GM23338 (cell line): ENCODE measurements around the gene RNF141. TPM values are rescaled to one million over a fixed set of nuclear protein-coding genes. Genes with fewer than 3 reads are reported as not detected.

ENCODE experiments used
- ATAC-seq: fragments of 200-7000 bp; cut with Tn5 transposase; 3 replicates; pipeline ENCODE4 v1.9.1; 2020
- DNase-seq: peaks from one replicate; pipeline ENCODE4 v3.0.0-alpha.2; 2015; ENCODE audit warnings: low spot score
- H2AFZ ChIP-seq: fragments of 200-600 bp; sonication (generic); 2 replicates; pipeline ENCODE4 v1.8.0; 2016; ENCODE audit warnings: antibody characterized with exemption, mild to moderate bottlenecking, moderate library complexity
- H3F3A ChIP-seq: fragments of 200-600 bp; sonication (generic); replicated peaks from 2 replicates; pipeline ENCODE4 v1.8.0; 2017; ENCODE audit warnings: antibody characterized with exemption, mixed run types, low read depth
- H3K27ac ChIP-seq: fragments of 200-600 bp; sonication (generic); 2 replicates; pipeline ENCODE4 v1.6.1; 2016; ENCODE audit warnings: low read depth
- H3K27me3 ChIP-seq: fragments of 200-600 bp; sonication (generic); 2 replicates; pipeline ENCODE4 v1.8.0; 2016; ENCODE audit warnings: mild to moderate bottlenecking, mixed run types, moderate library complexity; ENCODE audit not compliant: insufficient read depth
- H3K36me3 ChIP-seq: fragments of 200-600 bp; sonication (generic); 2 replicates; pipeline ENCODE4 v1.8.0; 2016; ENCODE audit warnings: mild to moderate bottlenecking; ENCODE audit not compliant: insufficient read depth
- H3K4me1 ChIP-seq: fragments of 200-600 bp; sonication (generic); 2 replicates; pipeline ENCODE4 v1.8.0; 2016; ENCODE audit warnings: mild to moderate bottlenecking, moderate library complexity; ENCODE audit not compliant: insufficient read depth
- H3K4me2 ChIP-seq: fragments of 200-600 bp; sonication (generic); 2 replicates; pipeline ENCODE4 v1.7.1; 2017; ENCODE audit warnings: mixed run types
- H3K4me3 ChIP-seq: fragments of 200-600 bp; sonication (generic); 2 replicates; pipeline ENCODE4 v1.6.1; 2016; ENCODE audit warnings: mixed run types
- H3K79me2 ChIP-seq: fragments of 200-600 bp; sonication (generic); replicated peaks from 2 replicates; pipeline ENCODE4 v1.8.0; 2017; ENCODE audit warnings: mild to moderate bottlenecking; ENCODE audit not compliant: insufficient read depth
- H3K9me2 ChIP-seq: fragments of 200-600 bp; sonication (generic); 2 replicates; pipeline ENCODE4 v1.8.0; 2017; ENCODE audit not compliant: insufficient read depth
- H4K20me1 ChIP-seq: fragments of 200-600 bp; sonication (generic); replicated peaks from 2 replicates; pipeline ENCODE4 v1.8.0; 2017; ENCODE audit warnings: mild to moderate bottlenecking; ENCODE audit not compliant: insufficient read depth
- H3K27ac Mint-ChIP-seq: 2 replicates; pipeline ENCODE4 v1.8.0; 2020; ENCODE audit warnings: inconsistent platforms, mild to moderate bottlenecking, moderate library complexity, mixed read lengths
- H3K27me3 Mint-ChIP-seq: 3 replicates; pipeline ENCODE4 v1.8.0; 2022; ENCODE audit warnings: low read depth, mild to moderate bottlenecking, moderate library complexity, mixed read lengths, inconsistent platforms; ENCODE audit not compliant: insufficient read depth, poor library complexity
- H3K36me3 Mint-ChIP-seq: 3 replicates; pipeline ENCODE4 v1.8.0; 2021; ENCODE audit warnings: low read depth, mild to moderate bottlenecking, inconsistent platforms, moderate library complexity, mixed read lengths
- H3K4me1 Mint-ChIP-seq: 3 replicates; pipeline ENCODE4 v1.8.0; 2020; ENCODE audit warnings: mild to moderate bottlenecking, inconsistent platforms, mixed read lengths
- H3K4me3 Mint-ChIP-seq: 3 replicates; pipeline ENCODE4 v1.8.0; 2021; ENCODE audit warnings: moderate library complexity, mild to moderate bottlenecking, inconsistent platforms, mixed read lengths
- H3K9me3 Mint-ChIP-seq: 3 replicates; pipeline ENCODE4 v1.8.0; 2020; ENCODE audit warnings: moderate library complexity, mild to moderate bottlenecking, inconsistent platforms, mixed read lengths
- CREB1 ChIP-seq: fragments of 250-450 bp; sonication (Bioruptor Pico); IDR thresholded peaks from 2 replicates; pipeline ENCODE4 v1.5.0; 2020; ENCODE audit warnings: low read depth, mild to moderate bottlenecking, moderate library complexity
- CTCF ChIP-seq, 2 experiments: fragments of 200-600 bp in 1 of 2; sonication (generic) in 1 of 2; conservative IDR thresholded peaks; 2 replicates each; pipeline versions ENCODE4 v1.5.1 to v1.6.1; 2016 to 2017; ENCODE audit warnings: antibody characterized with exemption in 2 of 2, low read depth in 2 of 2, mild to moderate bottlenecking in 2 of 2, moderate library complexity in 1 of 2
- ETS1 ChIP-seq: IDR thresholded peaks from 2 replicates; pipeline ENCODE4 v1.6.1; 2016; ENCODE audit warnings: antibody characterized with exemption
- EZH2 ChIP-seq: fragments of 200-600 bp; sonication (generic); IDR thresholded peaks from one replicate; pipeline ENCODE4 v1.8.0; 2017; ENCODE audit warnings: antibody characterized with exemption, mild to moderate bottlenecking, low read depth; ENCODE audit not compliant: unreplicated experiment
- EZH2phosphoT487 ChIP-seq: fragments of 200-600 bp; sonication (generic); IDR thresholded peaks from one replicate; pipeline ENCODE4 v1.8.1; 2018; ENCODE audit warnings: antibody characterized with exemption; ENCODE audit not compliant: unreplicated experiment
- NANOG ChIP-seq: IDR thresholded peaks from 2 replicates; pipeline ENCODE4 v1.6.1; 2016; ENCODE audit warnings: antibody characterized with exemption, borderline replicate concordance
- POLR2AphosphoS5 ChIP-seq: IDR thresholded peaks from 2 replicates; pipeline ENCODE4 v1.6.1; 2016; ENCODE audit warnings: antibody characterized with exemption, low read depth
- REST ChIP-seq: IDR thresholded peaks from one replicate; pipeline ENCODE4 v1.6.1; 2018; ENCODE audit warnings: antibody characterized with exemption; ENCODE audit not compliant: unreplicated experiment
- STAT1 ChIP-seq: IDR thresholded peaks from one replicate; pipeline ENCODE4 v1.6.1; 2016; ENCODE audit warnings: antibody characterized with exemption; ENCODE audit not compliant: unreplicated experiment
- ZNF331 ChIP-seq: fragments of 250-450 bp; sonication (Bioruptor Pico); IDR thresholded peaks from 2 replicates; pipeline ENCODE4 v1.5.0; 2020; ENCODE audit warnings: low read depth, mild to moderate bottlenecking, moderate library complexity
- ZNF462 ChIP-seq: fragments of 250-450 bp; sonication (Bioruptor Pico); IDR thresholded peaks from 2 replicates; pipeline ENCODE4 v1.5.0; 2020; ENCODE audit warnings: mild to moderate bottlenecking, moderate library complexity
- polyA plus RNA-seq: library from polyadenylated mRNA; unstranded; fragments of >200 nt; fragmentation: Nextera tagmentation; extraction: Ambion mirVana; gene quantifications from 2 replicates; pipeline ENCODE4 v1.2.1, GENCODE V29; 2016
- total RNA-seq: library from RNA; depleted of rRNA; stranded (reverse); fragments of >200 nt; shearing (Covaris generic); gene quantifications from 2 replicates; pipeline ENCODE4 v1.2.3, GENCODE V29; 2014

RNF141 gene
- total and polyA plus RNA-seq, 2 experiments from 2014 or later, result 11.4 to 26.9 TPM

GRCh38 chr11:10534316-10534715, 6.7 kb downstream of the RNF141 start:
- Histone ChIP-seq H3K4me3 (no peak overlapping the region), H3K36me3 (no peaks in the 10 kb centered on the region), H3K9me2 (no peaks in the 10 kb centered on the region), H3F3A (no peaks in the 10 kb centered on the region), H3K27me3 (0 out of 2 replicates have a peak, but pooled peaks cover 1% of the 10 kb centered on the region), H3K4me2 (no peak overlapping the region), H3K4me1 (no peaks in the 10 kb centered on the region), H3K27ac (no peak overlapping the region), H3K79me2 (no peaks in the 10 kb centered on the region), H2AFZ (no peak overlapping the region), H4K20me1 (no peaks in the 10 kb centered on the region)
- H3K4me3 Mint-ChIP-seq, result no peak overlapping the region
- no peak overlapping the region for H3K27ac Mint-ChIP-seq
- H3K9me3 Mint-ChIP-seq, result no peaks in the 10 kb centered on the region
- H3K27me3 Mint-ChIP-seq, result no peaks in the 10 kb centered on the region
- DNase-seq (no peak), ATAC-seq (no peak)
- no peaks in the 10 kb centered on the region for H3K36me3 Mint-ChIP-seq
- no peaks in the 10 kb centered on the region for H3K4me1 Mint-ChIP-seq
- no peak for TF ChIP-seq CREB1 (CRISPR knock-in tag)
- TF ChIP-seq EZH2, result no peak
- no peak for TF ChIP-seq STAT1
- TF ChIP-seq ZNF462 (CRISPR knock-in tag), result no peak
- no peak for TF ChIP-seq ZNF331 (CRISPR knock-in tag)
- no peak for TF ChIP-seq POLR2AphosphoS5
- TF ChIP-seq CTCF (conservative IDR thresholded peaks at IDR 0.05; ENCODE audit: low read depth in 2 of 2), result no peak
- no peak for TF ChIP-seq EZH2phosphoT487
- no peak for TF ChIP-seq NANOG
- TF ChIP-seq REST, result no peak
- TF ChIP-seq ETS1, result no peak
